Measurements from ENCODE around the gene USP44.
A peak's percentile ranks its signal among the peaks of the same experiment; 100 is the strongest.
"Not testable (repeated sequence)": the region's sequence is repeated elsewhere in the genome, so short reads cannot be mapped to it uniquely, and the experiment has no call there.

The USP44 gene

GRCh38 chr12:95506707-95507523, 44.4 kb downstream of the USP44 start:
- no peak for DNase-seq (ENCODE audit: low read depth)

DNA sequence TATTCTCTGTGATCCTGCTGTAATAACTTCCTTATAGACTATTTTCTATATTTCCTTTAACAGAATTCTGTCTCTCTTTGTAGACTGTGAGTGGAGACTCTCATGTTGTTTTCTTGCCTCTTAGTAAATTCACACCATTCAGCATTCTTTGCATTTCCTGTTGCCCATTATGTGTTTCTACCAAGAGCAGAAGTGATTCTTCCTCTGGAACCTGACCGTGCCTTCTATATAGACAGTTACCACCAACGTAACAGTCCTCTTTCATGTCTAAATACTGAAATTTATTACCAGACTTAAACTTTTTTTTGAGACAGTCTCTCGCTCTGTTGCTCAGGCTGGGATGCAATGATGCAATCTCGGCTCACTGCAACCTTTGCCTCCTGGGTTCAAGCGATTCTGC, 46.2 kb downstream of the USP44 start:
- DNase-seq (ENCODE audit: low read depth), result no peak

- DNase-seq (ENCODE audit: low read depth), result no peak
These were observed 47.1 kb downstream of the USP44 start for GRCh38 chr12:95504140-95504539.

DNA sequence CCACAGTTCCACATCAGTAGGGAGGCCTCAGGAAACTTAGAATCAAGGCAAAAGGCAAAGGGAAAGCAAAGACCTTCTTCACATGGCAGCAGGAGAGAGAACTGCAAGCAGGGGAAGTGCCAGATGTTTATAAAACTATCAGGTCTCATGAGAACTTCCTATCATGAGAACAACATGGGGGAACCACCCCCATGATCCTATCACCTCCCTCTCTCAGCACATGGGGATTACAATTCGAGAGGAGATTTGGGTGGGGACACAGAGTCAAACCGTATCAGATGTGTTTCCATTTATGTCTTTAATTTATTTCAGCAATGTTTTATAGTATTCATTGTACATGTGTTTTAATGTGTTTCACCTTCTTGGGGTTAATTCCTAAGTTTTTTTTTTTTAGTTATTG, 51.5 kb downstream of the USP44 start:
- DNase-seq (ENCODE audit: low read depth), result no peak

GRCh38 chr12:95498968-95499367, 52.3 kb downstream of the USP44 start:
- DNase-seq (ENCODE audit: low read depth), result no peak

DNA sequence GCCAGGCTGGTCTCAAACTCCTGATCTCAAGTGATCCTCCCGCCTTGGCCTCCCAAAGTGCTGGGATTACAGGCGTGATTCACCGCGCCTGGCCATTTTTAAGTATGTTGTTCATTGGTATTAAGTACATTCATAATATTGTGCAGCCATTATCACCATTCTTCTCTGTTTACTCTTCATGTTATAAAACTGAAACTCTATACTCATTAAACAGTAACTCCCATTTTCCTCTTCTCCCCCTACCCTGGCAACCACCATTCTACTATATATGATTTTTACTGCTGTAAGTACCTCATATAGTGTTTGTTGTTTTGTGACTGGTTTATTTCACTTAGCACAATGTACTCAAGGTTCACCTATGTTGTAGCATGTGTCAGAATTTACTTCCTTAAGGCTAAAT, 54.2 kb downstream of the USP44 start:
- no peak for DNase-seq (ENCODE audit: low read depth)

DNA sequence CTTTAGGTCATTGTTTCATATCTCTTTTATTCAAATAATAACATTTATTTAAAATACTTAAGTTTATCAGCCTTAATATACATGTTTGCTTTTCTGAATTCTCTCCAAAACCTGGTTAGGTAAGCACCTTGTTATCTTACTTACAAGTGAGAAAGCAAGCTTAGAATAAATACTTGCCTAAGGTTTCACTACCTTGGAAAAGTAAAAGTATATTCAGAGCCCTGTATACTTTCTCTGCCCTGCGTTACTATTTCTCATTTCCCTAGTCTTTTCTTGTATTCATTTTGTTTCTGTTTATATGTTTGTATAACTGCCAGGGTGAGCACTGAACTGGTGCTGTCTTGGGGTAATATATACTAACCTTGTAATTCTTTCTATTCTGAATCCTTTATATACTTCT, 55.8 kb downstream of the USP44 start:
- DNase-seq (ENCODE audit: low read depth), result no peak

GRCh38 chr12:95494888-95495287, 56.4 kb downstream of the USP44 start:
- DNase-seq (ENCODE audit: low read depth), result no peak

DNA sequence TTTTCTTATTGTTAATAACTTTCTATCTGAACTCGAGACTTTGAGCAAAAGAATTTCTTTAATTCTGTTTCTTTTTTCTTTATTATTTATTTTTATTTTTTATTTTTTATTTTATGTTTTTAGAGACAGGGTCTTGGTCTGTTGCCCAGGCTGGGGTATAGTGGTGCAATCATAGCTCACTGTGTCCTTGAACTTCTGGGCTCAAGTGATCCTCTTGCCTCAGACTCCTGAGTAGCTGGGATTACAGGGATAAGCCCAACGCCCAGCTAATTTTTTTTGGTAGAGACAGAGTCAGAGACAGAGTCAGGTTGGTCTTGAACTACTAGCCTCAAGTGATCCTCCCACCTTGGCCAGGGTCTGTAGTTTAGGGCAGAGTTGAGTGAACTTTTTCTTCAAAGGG, 58.8 kb downstream of the USP44 start:
- DNase-seq (ENCODE audit: low read depth), result no peak

DNA sequence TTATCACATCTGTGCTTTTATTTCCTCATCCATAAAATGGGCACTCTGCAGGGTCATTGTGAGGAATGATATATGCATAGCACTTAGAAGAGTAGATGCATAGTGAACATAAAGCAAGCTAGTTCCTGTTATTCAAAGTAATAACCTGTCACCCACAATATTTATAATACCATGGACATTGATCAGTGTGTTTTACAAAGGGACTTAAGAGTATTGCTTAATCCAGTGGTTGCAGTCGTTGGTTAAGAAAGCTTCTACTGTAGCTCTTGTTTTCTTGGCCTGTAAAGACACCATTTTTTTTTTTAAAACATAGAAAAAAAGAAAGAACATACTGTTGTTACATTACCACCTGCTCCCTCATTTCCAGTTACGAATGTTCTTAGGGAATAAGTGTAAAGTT, 64.3 kb downstream of the USP44 start:
- DNase-seq (ENCODE audit: low read depth), result no peak

DNA sequence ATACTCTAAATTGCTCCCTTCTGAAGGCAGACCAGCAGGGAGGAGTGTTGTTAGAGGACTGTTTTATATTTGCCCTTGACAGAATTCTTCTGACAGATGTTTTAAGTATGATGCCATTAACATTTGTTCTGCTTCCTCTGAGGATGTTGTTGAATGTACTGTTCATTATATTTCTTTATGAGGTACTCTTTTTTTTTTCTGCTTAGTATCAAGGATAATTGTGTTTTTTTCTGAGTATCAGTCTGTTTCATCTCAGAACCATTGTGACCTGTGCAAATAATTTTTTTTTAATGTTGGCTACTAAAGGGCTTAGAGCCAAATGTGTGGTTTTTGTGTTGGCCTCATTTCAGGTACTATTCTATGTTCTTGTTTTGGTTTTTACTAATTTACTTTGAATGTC, 66.8 kb downstream of the USP44 start:
- no peak for DNase-seq (ENCODE audit: low read depth)

- DNase-seq (ENCODE audit: low read depth), result not testable (repeated sequence)
These were observed 68.7 kb downstream of the USP44 start for GRCh38 chr12:95482564-95482963.

GRCh38 chr12:95481888-95482287, 69.4 kb downstream of the USP44 start:
- DNase-seq (ENCODE audit: low read depth), result no peak

- no peak for DNase-seq (ENCODE audit: low read depth)
These were observed 70.2 kb downstream of the USP44 start for GRCh38 chr12:95481072-95481471.

GRCh38 chr12:95480230-95480629, 71.0 kb downstream of the USP44 start:
- DNase-seq (ENCODE audit: low read depth), result no peak

DNA sequence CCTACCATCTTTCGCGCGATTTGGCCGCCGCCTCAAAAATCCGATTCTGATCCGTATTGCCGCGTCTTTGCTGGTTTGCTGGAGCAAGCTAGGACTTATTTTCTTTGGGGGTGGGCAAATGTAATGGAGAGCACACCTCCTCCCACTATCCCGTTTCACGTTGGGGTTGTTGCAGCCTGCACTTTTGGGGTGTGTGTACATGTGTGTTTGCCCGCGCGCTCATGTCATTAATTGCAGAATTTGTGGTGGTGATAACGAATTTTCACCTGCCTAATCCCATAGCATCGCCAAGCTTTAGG, 76.7 kb downstream of the USP44 start:
- DNase-seq (ENCODE audit: low read depth), result no peak

DNA sequence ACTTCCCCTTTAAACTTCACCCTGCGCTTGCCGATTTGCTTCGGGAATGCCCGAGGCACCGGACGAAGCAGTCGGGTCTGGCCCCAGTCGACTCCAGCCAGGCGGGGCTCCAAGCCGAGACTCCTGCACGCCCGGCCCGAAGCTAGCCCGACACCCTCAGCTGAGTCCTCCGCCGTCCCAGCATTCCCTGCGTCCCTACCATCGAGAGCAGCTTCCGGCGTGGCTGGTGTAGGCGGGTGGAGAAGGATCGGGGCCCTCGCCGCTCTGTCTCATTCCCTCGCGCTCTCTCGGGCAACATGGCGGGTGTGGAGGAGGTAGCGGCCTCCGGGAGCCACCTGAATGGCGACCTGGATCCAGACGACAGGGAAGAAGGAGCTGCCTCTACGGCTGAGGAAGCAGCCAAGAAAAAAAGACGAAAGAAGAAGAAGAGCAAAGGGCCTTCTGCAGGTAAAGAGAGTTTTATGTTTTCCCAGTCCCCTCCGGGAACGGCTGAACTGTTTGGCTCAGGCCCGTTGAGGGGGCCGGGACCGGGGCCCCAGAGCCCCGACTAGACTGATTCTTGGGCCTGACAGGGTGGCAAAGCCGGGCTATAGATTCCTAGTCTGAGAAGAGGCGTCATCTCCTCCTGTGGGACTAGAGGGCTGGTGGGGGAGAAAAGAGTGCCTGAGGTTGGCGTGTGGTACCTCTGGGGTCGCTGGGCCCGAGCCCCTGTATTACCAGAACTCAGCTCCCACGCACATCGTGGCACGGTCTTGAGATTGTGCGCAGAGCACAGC, 77.2 kb downstream of the USP44 start, which contains the start of gene METAP2:
TSS of gene METAP2 (plus strand) at position 269 of the 776 bp plus-strand sequence. CDS start at position 297, 28 bp downstream.
- DNase-seq (ENCODE audit: low read depth), result peak; percentile 95

GRCh38 chr12:95473231-95473883, 77.9 kb downstream of the USP44 start:
- peak; percentile 32 for DNase-seq (ENCODE audit: low read depth)

DNA sequence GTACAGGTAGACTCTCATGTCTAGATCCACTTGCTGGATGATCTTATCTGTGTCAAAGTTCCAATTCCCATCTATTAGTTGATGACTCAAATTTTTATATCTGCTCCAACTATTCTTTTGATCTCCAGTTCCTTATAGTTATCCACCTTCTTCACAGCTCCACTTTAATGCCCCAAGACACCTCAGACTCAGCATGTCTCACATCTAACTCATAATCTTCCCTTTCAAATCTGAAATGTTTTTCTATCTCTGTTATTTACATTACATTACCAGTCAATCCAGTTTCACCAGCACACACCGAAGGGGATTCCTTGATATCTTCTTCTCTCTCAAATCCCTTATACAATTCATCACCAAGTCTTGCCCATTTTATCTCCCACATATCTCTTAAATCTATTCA, 81.0 kb downstream of the USP44 start:
- DNase-seq (ENCODE audit: low read depth), result no peak

Measured in stromal cell of bone marrow (primary cell).